Sigmoid colon (tissue), 7 donors: ENCODE measurements around the gene COL23A1. TPM values are rescaled to one million over a fixed set of nuclear protein-coding genes. Genes with fewer than 3 reads are reported as not detected.

Experiments
- DNase-seq: peaks from one replicate; pipeline ENCODE4 v3.0.0-alpha.2; 2019
- H3K27ac ChIP-seq, 4 donors: fragments of 200-600 bp; sonication (generic); one replicate each; pipeline ENCODE4 v1.5.1; 2016 to 2019; ENCODE audit warnings: mild to moderate bottlenecking in 1 of 4
- H3K27me3 ChIP-seq, 3 donors: fragments of 200-600 bp; sonication (generic); one replicate each; pipeline ENCODE4 v1.5.1; 2019; ENCODE audit warnings: mild to moderate bottlenecking in 1 of 3
- H3K36me3 ChIP-seq, 4 donors: fragments of 200-600 bp; sonication (generic); one replicate each; pipeline ENCODE4 v1.5.1; 2016 to 2019
- H3K4me1 ChIP-seq, 4 donors: fragments of 200-600 bp; sonication (generic); one replicate each; pipeline ENCODE4 v1.5.1; 2017 to 2019
- H3K4me3 ChIP-seq, 4 donors: fragments of 200-600 bp; sonication (generic); one replicate each; pipeline ENCODE4 v1.5.1; 2017 to 2019; ENCODE audit warnings: mild to moderate bottlenecking in 2 of 4, moderate library complexity in 1 of 4
- H3K9me3 ChIP-seq, 4 donors: fragments of 200-600 bp in 3 of 4; sonication (generic) in 3 of 4; one replicate each; pipeline versions ENCODE4 v1.5.1 to v1.6.1; 2013 to 2019
- CTCF ChIP-seq, 4 experiments: fragments of 450-650 bp in 3 of 4; fragments of 200-600 bp in 1 of 4; IDR thresholded peaks; one replicate each; pipeline ENCODE4 v1.5.1; 2016 to 2019; ENCODE audit warnings: antibody characterized with exemption in 4 of 4, mild to moderate bottlenecking in 3 of 4, moderate library complexity in 2 of 4
- EP300 ChIP-seq, 4 donors: sonication (generic); formaldehyde crosslinking; IDR thresholded peaks; one replicate each; pipeline ENCODE4 v1.6.1; 2017; ENCODE audit warnings: antibody characterized with exemption in 4 of 4
- POLR2A ChIP-seq, 2 donors: fragments of 450-650 bp; IDR thresholded peaks; one replicate each; pipeline ENCODE4 v1.6.1; 2016; ENCODE audit warnings: antibody characterized with exemption in 2 of 2, mild to moderate bottlenecking in 2 of 2, moderate library complexity in 2 of 2
- POLR2AphosphoS5 ChIP-seq, 4 donors: sonication (generic); formaldehyde crosslinking; IDR thresholded peaks; one replicate each; pipeline ENCODE4 v1.6.1; 2017; ENCODE audit warnings: antibody characterized with exemption in 4 of 4
- WGBS, 2 donors: extraction: QIAGEN DNeasy Blood & Tissue Kit; methylation state at CpG; one replicate each; pipeline ENCODE4 v1.1.7; 2013; 5-methylcytosine and 5-hydroxymethylcytosine counted together
- intact Hi-C: fragments of 100-400 bp; cut with DNase I; formaldehyde crosslinking; loops from one replicate; pipeline ENCODE4 v1.15.1; 2023
- polyA plus RNA-seq, 3 donors: library from polyadenylated mRNA; stranded (reverse); fragments of 200-250 nt; gene quantifications; one replicate each; pipeline ENCODE4 v1.2.3, GENCODE V29; 2013
- total RNA-seq, 4 donors: library from RNA; depleted of rRNA; stranded (reverse); fragments of >200 nt; gene quantifications; one replicate each; pipeline ENCODE4 v1.1.0, GENCODE V29; 2016
- donor health status: healthy with polysubstance abuse.
- donor health status: Bipolar disorder and iron deficiency.
- donor health status: healthy.

The COL23A1 gene
- total RNA-seq (1 to 10 TPM in 1 of 4 donors, under 1 TPM in 3; 0.28 to 1.2 (median 0.52) TPM), polyA plus RNA-seq (under 1 TPM in 2 of 3 donors, not detected in 1; 0.46 to 0.96 TPM)

GRCh38 chr5:178590141-178590923, at the start of gene COL23A1:
TSS of gene COL23A1 (minus strand) at chr5:178590393.
- peak within 1 kb of the TSS; percentile 26 to 60 (median 48) for H3K4me3 ChIP-seq
- H3K27ac ChIP-seq: peak within 1 kb of the TSS in 3 of 4 donors; percentile 0 to 56 (median 55)
- peaks cover 3 to 23% (median 20%) of the 10 kb centered on the region in 3 donors for H3K27me3 ChIP-seq
- intact Hi-C loops: loop anchor here (1.0 to 2.0 kb wide), 2 partner anchors 310 to 358 kb away; partner anchors contain the start of gene PHYKPL
- peak; percentile 77 for DNase-seq
- H3K36me3 ChIP-seq: peaks cover 0 to 13% (median 0%) of the 10 kb centered on the region in 4 donors
- WGBS, 2 donors: 2 to 4% methylated on average over 78 of the region's 78 CpGs
- peaks cover 0 to 27% (median 21%) of the 10 kb centered on the region in 4 donors for H3K4me1 ChIP-seq
- peak; percentile 27 to 64 (median 57) for TF ChIP-seq CTCF (IDR thresholded peaks at IDR 0.05)
- TF ChIP-seq POLR2A (IDR thresholded peaks at IDR 0.05): no peak
- H3K9me3 ChIP-seq: peaks cover 0 to 9% (median 3%) of the 10 kb centered on the region in 4 donors

- Histone ChIP-seq H3K36me3 (no peaks in the 10 kb centered on the region), H3K9me3 (no peaks in the 10 kb centered on the region), H3K4me3 (no peak overlapping the region), H3K27me3 (no peaks in the 10 kb centered on the region), H3K27ac (no peak overlapping the region), H3K4me1 (no peaks in the 10 kb centered on the region)
- TF ChIP-seq POLR2A (IDR thresholded peaks at IDR 0.05) (no peak), POLR2AphosphoS5 (IDR thresholded peaks at IDR 0.05) (no peak), EP300 (IDR thresholded peaks at IDR 0.05) (no peak), CTCF (IDR thresholded peaks at IDR 0.05) (no peak)
- intact Hi-C loops: no loop called here
- WGBS, 2 donors: 55 to 77% methylated on average over 9 of the region's 9 CpGs
- no peak for DNase-seq
Measured at GRCh38 chr5:178637356-178638074, 47.3 kb upstream of the COL23A1 start.

- TF ChIP-seq POLR2A (IDR thresholded peaks at IDR 0.05) (no peak), CTCF (IDR thresholded peaks at IDR 0.05) (no peak), POLR2AphosphoS5 (IDR thresholded peaks at IDR 0.05) (no peak), EP300 (IDR thresholded peaks at IDR 0.05) (no peak)
- Histone ChIP-seq H3K4me1 (no peaks in the 10 kb centered on the region), H3K9me3 (no peaks in the 10 kb centered on the region), H3K27ac (no peak overlapping the region), H3K4me3 (no peak overlapping the region), H3K36me3 (no peaks in the 10 kb centered on the region), H3K27me3 (no peaks in the 10 kb centered on the region)
- WGBS, 2 donors: 33 to 49% methylated on average over 4 of the region's 4 CpGs
- DNase-seq: no peak
- intact Hi-C loops: no loop called here
Measured at GRCh38 chr5:178632285-178632684, 42.1 kb upstream of the COL23A1 start.

- no peak for TF ChIP-seq EP300 (IDR thresholded peaks at IDR 0.05)
- Histone ChIP-seq H3K27ac (no peak overlapping the region), H3K27me3 (no peaks in the 10 kb centered on the region), H3K4me1 (no peaks in the 10 kb centered on the region), H3K4me3 (no peak overlapping the region), H3K9me3 (no peaks in the 10 kb centered on the region), H3K36me3 (no peaks in the 10 kb centered on the region)
- DNase-seq: no peak
- 31 to 33% methylated on average over 2 of the region's 2 CpGs for WGBS, 2 donors
- intact Hi-C loops: no loop called here
Measured at GRCh38 chr5:178630951-178631350, 40.8 kb upstream of the COL23A1 start.

GRCh38 chr5:178630475-178630930, 40.3 kb upstream of the COL23A1 start:
- TF ChIP-seq CTCF (IDR thresholded peaks at IDR 0.05) (no peak), POLR2A (IDR thresholded peaks at IDR 0.05) (no peak), EP300 (IDR thresholded peaks at IDR 0.05) (no peak), POLR2AphosphoS5 (IDR thresholded peaks at IDR 0.05) (no peak)
- Histone ChIP-seq H3K27ac (no peak overlapping the region), H3K9me3 (no peaks in the 10 kb centered on the region), H3K27me3 (no peaks in the 10 kb centered on the region), H3K4me1 (peaks cover 0 to 1% (median 0%) of the 10 kb centered on the region in 4 donors), H3K4me3 (no peak overlapping the region), H3K36me3 (no peaks in the 10 kb centered on the region)
- intact Hi-C loops: no loop called here
- DNase-seq: no peak
- WGBS, 2 donors: 31 to 44% methylated on average over 4 of the region's 4 CpGs
